HG02798 (cell line): ENCODE measurements around the gene ALX3.

Experiments
- ATAC-seq: cut with Tn5 transposase; IDR thresholded peaks from one replicate; pipeline ENCODE4 v1.9.1; 2021; ENCODE audit warnings: mild to moderate bottlenecking; ENCODE audit not compliant: unreplicated experiment, poor library complexity

The ALX3 gene

GRCh38 chr1:110070671-110071242 lies at the start of gene ALX3:
ALX3 (minus strand) TSS chr1:110070672; CDS start chr1:110070612, 60 bp downstream.
- ATAC-seq: no peak

- ATAC-seq: no peak
Measured at GRCh38 chr1:110119843-110120242, 49.4 kb upstream of the ALX3 start.

- ATAC-seq: no peak
Measured at GRCh38 chr1:110118636-110119396, 48.3 kb upstream of the ALX3 start.

- ATAC-seq: no peak
Measured at GRCh38 chr1:110114784-110115183, 44.3 kb upstream of the ALX3 start.

DNA sequence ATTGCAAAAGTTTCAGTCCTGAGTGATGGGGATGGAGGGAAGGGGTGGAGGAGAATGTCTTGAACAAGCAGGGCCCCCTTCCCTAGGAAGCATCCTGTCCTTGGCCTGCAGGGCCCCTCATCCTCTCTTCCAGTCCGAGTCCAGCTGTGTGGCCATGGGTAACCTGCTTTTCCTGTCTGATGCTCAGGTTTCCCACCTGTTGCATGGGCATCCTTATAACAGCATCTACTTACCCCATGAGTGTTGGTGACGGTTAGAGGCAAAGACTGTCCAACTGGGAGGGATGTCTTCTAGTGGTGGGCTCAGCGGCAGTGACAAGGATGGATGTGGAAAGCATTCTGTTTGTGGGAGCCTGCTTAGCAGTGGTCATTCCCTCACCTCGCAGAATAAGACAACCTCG lies 43.7 kb upstream of the ALX3 start:
- ATAC-seq: no peak

DNA sequence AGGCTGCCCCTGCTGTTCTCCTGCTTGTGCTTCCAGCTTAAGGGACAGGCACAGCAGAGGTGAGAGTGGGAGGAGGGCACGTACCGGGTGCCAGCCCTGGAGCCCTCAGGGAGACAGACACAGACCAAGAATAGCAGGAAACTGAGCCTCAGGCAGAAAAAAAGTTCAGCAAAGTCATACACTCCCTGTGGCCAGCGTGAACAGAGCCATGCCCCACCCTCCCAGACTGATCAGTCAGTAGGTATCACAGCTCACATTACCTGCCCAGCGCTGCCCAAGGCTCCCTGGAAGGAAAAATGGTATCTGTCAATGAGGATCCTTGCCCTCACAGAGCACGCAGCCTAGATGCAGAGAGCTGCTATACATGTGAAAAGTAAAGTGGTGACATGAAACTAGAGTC lies 43.1 kb upstream of the ALX3 start:
- no peak for ATAC-seq

- ATAC-seq: no peak
Measured at GRCh38 chr1:110112656-110113055, 42.2 kb upstream of the ALX3 start.

DNA sequence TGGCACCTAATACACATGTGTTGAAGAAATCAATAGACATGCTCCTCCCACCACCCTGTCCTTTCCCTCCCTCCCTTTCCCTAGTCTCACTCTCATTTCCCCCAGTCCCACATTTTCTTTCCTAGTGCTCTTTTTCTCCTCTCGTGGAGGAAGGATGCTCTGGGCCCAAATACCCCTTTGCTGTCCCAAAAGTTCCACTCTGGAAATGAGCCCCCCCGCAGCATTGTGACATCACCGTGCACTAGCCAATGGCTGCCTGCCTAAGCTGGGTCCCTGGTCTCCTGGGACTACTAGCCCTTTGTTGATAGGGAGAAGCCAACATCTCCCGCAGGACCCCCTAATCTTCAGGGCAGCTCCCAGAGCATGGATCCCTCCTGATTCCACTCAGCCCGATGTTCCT lies 41.7 kb upstream of the ALX3 start, which contains the start of gene UBL4B:
TSS of gene UBL4B (plus strand) at position 301 of the 400 bp plus-strand sequence. CDS start at position 393, 92 bp downstream.
- no peak for ATAC-seq

- ATAC-seq: no peak
Measured at GRCh38 chr1:110111081-110111480, 40.6 kb upstream of the ALX3 start.

DNA sequence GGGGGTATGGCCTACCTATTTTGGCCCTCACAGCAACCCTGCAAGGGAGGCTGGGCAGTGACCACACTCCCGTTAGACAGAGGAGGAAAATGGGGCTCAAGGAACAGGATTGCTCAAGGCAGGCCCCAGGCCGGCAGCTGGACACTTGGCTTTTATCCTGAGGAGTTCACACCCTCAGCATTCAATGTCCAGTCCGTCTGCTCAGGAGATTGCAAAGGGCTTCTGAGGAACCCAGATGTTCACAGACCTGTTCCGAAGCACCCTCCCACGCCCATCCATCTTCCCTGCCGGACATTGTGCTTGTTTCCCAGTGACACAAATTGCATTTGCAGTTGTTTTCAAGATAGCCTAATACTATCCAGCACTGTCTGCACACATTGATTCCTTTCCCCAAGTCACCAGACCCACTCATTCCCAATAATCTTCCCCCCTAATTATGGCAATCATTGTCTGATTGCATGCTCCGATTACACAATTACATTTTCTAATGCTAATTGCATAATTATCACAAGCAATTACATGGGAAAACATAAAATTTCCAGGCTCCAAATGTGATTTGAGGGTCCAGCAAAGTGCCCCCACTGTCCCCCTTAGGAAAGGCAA lies 37.5 kb upstream of the ALX3 start:
- ATAC-seq: no peak

DNA sequence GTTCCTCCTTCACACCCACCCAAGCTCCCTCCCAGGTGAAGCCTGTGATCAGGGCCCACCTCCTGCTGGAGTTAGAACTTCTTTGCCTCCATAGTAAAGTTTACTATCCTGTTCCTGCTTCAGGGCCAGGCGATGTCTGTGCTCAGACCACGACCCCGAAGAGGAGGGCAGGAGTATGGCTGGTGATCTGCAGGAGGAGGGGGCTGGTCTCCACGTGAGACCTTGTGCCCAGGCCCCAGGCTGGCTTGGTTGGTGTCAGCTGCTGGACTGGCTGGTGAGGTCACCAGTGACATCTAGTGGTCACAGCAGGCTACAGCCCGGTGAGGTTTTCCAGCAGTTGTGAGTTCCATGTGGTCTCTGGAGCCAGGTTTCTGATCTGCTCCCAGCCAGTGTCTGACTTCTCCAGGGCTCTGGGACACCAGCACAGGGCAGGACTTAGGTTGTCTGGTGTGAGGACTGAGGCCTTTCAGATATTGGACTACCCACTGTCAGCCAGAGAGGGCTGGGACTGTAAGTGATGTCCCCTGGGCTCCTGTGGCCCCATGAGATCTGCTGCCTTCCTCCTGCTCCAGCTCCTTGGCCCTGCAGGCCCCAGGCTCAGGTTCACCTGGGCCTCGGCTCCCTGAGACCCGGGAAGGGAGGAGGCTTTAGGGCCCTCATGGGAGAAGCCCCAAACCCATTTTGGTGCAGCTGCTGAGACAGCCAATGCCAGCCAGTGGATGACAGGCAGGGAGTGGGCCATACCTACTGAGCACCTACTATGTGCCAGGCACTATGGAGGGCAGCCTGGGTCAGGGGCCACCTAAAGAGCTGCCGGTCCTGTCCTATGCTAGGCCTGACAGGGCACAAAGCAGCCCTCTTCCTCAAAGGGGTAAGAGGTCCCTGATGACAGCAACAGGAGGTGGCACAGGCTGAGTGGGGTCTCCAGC lies 35.8 kb upstream of the ALX3 start:
- ATAC-seq: no peak

DNA sequence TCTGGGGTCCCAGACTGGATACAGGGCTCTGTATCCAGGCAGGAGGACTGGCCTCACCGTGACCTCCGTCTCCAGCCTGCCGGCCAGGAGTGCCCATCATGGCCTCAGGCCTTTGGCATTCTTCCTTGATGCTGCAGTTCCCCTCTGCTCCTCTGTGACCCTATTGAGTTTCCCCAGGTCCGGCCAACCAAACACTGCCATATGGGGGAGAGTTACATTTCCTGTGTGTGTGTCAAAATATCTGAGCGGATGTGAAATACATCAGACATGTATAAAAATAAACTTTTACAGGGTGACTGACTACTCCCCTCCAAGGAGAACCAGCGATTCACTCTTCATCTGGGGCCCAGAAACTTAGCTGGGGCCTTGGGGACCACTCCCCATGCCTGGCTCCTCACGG lies 31.6 kb upstream of the ALX3 start:
- ATAC-seq: no peak

GRCh38 chr1:110100335-110100734 lies 29.9 kb upstream of the ALX3 start:
- ATAC-seq: no peak

GRCh38 chr1:110098222-110099026 lies 28.0 kb upstream of the ALX3 start:
- ATAC-seq: no peak

GRCh38 chr1:110097507-110098221 lies 27.2 kb upstream of the ALX3 start:
- ATAC-seq: no peak

DNA sequence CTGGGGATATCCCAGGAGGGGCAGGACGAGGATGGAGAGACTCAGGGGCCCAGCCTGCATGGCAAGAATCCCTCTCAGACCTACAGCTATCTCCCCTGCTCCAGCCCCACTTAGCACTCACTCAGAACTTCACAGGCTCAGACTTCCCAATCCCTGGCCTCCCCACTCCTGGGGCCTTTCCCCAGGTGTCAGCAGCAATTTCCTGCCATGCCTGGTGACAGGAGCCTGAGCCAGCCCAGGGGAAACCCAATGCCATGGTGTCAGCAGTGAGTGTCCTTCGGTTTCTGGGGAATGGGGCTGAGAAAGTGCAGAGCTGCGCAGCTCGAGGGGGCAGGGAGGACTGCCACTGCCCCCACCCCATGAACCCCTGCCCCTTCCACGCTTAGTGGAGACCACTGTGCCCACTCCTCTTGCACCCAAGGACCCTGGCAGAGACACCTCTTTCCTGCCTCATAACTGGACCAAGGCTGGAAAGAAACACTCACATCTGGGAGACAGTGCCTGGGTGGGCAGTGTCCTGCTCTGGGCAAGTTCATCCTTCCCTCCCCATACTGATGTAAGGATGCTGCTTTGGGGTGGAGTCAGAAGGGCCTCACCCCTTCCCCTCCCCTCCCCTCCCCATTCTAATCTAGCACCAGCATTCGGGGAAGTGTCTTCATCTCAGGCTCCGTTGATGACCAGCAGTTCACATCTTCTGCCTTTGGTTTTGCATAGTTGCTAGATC lies 24.6 kb upstream of the ALX3 start:
- no peak for ATAC-seq

- ATAC-seq: no peak
Measured at GRCh38 chr1:110092991-110093390, 22.5 kb upstream of the ALX3 start.

GRCh38 chr1:110091791-110092190 lies 21.3 kb upstream of the ALX3 start:
- no peak for ATAC-seq
